HG02763 (cell line): ENCODE results near the gene GRK3.

Experiments used
- ATAC-seq: cut with Tn5 transposase; IDR thresholded peaks from one replicate; pipeline ENCODE4 v1.9.1; 2021; ENCODE audit warnings: mild to moderate bottlenecking, moderate library complexity; ENCODE audit not compliant: unreplicated experiment

The GRK3 gene

GRCh38 chr22:25751174-25751581, 186.7 kb downstream of the GRK3 start:
- no peak for ATAC-seq

DNA sequence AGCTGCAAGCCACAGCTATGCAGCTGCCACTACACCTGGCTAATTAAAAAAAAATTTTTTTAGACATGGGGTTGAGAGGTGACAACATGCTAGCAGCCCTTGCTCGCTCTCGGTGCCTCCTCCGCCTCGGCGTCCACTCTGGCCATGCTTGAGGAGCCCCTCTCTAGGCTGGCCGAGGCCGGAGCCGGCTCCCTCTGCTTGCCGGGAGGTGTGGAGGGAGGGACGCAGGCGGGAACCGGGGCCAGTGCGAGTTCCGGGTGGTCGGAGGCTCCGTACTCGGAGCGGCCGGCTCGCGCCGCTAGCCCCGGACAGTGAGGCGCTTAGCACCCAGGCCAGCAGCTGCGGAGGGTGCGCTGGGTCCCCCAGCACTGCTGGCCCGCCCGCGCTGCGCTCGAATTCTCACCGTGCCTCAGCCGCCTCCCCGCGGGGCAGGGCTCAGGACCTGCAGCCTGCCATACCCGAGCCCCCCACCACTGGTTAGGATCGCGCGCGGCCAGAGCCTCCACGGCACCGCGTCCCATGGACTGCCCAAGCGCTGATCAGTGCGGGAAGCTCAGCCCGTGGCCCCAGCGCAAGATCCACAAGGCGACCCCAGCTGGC, 188.2 kb downstream of the GRK3 start:
- ATAC-seq = no peak

DNA sequence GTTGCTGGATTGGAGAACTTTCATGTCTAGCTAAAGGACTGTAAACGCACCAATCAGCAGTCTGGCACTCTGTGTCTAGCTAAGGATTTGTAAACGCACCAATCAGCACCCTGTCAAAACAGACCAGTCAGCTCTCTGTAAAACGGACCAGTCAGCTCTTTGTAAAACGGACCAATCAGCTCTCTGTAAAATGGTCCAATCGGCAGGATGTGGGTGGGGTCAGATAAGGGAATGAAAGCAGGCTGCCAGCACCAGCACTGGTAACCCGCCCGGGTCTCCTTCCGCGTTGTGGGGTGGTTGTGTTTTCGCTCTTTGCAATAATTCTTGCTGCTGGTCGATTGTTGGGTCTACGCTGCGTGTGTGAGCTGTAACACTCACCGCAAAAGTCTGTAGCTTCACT, 188.8 kb downstream of the GRK3 start:
- no peak for ATAC-seq

- ATAC-seq = no peak
These were observed 190.2 kb downstream of the GRK3 start for GRCh38 chr22:25754527-25755202.

DNA sequence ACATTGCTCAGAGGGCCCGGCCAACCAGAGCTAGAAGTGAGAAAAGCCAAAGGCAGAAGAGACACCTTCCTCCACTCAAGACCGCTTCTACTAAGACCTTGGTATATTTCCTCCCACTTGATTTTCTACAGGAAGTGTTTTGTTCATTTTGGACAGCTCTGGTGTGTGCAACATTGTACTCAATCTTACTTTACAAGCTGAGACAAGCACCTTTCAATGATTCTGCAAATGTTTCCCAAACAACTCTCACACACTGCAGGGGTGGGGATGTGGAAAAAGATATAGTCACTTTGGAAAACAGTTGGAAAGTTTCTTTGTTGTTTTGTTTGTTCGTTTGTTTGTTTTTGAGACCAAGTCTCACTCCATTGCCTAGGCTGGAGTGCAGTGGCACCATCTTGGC, 193.2 kb downstream of the GRK3 start:
- no peak for ATAC-seq

DNA sequence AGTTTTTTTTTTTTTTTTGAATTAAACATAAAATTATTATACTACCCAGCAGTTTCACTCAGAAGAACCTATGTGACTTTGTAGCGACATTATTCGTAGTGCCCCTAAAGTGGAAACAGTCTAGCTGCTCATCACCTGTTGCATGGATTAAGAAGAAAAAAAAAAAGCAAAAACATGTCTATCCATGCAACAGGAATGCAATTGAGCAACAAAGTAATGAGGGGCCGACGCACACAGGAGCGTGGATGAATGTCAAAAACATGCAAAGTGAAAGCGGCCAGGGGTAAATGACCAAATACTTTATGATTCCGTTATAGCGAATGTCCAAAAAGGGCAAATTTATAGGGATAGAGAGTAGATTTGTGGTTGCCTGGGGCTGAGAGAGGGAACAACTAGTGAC, 193.8 kb downstream of the GRK3 start:
- ATAC-seq = no peak

DNA sequence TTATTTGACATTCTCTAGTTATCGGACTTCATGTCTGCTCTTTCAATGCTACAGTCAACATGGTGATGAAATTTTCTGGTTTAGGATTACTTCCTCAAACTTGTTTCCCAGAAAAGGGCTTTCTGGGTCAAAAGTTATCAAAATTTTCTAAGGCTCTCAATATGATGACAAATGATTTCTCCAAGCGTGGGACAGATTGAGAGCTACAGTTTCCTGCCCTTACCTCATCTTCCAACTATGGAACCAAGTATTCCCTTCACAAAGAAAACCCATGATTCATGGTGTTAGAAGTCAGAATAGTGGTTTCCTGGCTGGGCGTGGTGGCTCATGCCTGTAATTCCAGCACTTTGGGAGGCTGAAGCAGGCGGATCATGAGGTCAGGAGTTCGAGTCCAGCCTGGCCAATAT, 195.4 kb downstream of the GRK3 start:
- no peak for ATAC-seq

- no peak for ATAC-seq
These were observed 195.8 kb downstream of the GRK3 start for GRCh38 chr22:25760294-25760693.

DNA sequence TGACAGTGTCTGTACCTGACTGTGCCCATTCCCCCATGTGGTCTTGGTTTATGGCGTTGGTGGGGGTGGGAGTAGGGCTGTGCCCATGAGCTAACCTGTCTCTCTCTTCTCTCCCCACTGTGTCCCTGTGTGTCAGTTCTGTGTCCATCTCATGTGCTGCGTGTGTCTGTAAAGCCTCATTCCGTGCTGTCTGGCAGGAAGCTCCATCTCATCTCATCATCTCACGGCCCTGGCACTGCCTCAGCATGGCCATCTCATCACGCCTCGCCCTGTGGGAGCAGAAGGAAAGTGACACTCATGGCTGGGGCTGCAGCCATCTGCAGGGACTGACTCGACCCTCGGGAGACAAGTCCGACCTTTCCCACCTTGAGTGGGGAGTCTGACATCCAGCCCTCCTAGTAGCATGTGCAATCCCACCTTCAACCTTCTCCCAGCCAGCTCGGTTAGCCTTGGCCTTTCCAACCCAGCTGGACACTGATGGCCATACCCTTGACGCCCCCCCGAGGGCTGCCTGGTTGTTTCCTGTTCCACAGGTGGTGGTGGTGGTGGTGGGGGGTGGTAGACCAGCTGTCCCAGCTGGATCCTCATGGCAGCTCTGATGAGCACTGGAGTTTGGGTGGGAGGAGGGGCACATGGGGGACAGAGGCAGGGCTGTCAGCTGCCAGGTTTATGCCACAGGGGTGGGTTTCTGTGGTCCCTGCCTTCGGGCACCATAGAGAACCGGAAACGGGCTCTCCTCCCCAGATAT, 196.5 kb downstream of the GRK3 start:
- ATAC-seq = no peak

DNA sequence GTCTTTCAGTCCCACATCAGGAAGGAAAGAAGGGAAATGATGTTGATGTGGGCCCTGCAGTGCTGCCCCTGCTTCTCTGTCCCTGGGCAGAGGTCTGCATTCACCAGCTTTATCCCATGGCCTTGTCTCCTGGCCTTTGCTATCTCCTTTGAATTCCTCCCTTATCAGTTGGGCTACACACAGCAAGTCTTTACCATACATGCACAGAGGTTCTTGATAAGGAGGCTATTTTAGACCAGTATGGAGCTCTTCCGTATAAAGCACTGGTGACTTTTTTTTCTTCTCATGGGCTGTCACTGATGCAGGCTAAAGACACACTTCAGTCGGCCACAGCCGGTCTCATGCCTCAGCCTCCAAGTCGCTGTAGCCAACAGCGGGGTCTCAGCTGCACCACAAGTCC, 197.7 kb downstream of the GRK3 start:
- ATAC-seq = no peak

GRCh38 chr22:25763239-25763777, 198.8 kb downstream of the GRK3 start:
- no peak for ATAC-seq

- no peak for ATAC-seq
These were observed 200.0 kb downstream of the GRK3 start for GRCh38 chr22:25764270-25765015.

DNA sequence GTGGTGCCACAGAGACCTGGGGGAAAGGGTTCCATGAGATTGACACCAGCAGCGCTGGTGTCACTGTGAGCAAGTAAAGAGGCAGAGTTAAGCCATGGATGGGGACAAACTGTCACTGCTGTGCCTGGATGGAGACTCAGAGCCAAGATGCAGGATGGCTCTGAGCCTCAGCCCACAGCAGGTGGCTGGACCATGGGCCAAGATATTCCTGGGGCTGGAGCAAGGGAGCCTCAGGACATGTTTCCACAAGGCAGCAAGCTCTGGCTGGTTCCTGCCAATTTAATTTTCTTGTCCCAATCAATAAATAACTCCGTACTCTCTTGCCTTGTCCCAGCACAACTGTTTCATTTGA, 200.5 kb downstream of the GRK3 start:
- ATAC-seq = no peak

- ATAC-seq = no peak
These were observed 201.3 kb downstream of the GRK3 start for GRCh38 chr22:25765801-25766200.

GRCh38 chr22:25766418-25766817, 201.9 kb downstream of the GRK3 start:
- no peak for ATAC-seq

DNA sequence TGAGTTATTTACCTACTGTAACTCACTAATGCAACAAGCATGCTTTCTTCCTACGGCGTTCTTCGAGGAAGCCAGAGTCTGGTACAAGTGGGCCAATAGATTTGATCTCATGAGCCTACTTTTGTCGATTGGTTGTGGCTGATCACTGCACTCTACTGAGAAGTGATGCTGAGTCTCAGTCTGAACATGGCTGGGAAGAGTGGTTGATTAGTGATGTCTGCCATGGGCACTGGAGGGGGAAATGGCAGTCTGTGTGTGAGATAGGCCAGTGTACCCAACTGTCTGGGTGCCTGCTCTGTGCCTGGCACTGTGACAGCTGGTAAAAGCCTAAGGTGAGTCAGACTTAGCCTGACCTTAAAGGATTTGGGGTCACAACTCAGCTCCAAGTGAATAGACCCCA, 205.9 kb downstream of the GRK3 start:
- no peak for ATAC-seq

GRCh38 chr22:25772288-25772687, 207.8 kb downstream of the GRK3 start:
- no peak for ATAC-seq

DNA sequence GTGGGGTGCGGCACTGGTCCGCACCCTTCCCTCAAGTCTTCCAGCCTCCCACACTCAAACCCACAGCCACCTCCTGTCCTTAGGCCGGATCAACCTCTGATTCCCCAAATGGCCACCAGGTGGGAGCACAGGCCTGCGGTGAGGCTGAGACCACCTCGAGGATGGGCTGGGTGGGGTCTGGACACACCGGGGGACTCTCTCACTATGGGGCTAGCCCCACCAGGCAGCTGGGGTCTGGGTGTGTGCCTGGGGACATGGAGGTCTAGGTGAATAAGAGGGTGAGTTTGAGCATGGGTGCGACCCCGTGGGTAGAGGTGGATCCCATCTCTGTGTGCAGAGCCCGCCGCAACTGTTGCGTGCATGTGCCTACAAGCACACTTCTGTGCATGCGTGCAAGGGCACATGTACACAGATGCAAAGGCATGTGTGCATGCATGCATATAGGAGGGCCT, 210.1 kb downstream of the GRK3 start:
- no peak for ATAC-seq

- ATAC-seq = no peak
These were observed 211.1 kb downstream of the GRK3 start for GRCh38 chr22:25775531-25775930.

- ATAC-seq = no peak
These were observed 212.9 kb downstream of the GRK3 start for GRCh38 chr22:25777411-25777810.

- no peak for ATAC-seq
These were observed 213.4 kb downstream of the GRK3 start for GRCh38 chr22:25777870-25778269.
